T-helper 2 cell treated with Interferon-gamma antibody and Interleukin-4, amounts not matched to agents 100 ng/mL and 5 ng/mL, for 36 hours (primary cell): ENCODE data around the gene ASB15. TPM values are rescaled to one million over a fixed set of nuclear protein-coding genes. Genes with fewer than 3 reads are reported as not detected.

Experiments used
- intact Hi-C: fragments of 100-400 bp; cut with micrococcal nuclease; formaldehyde crosslinking; loops from one replicate; pipeline ENCODE4 v1.15.1; 2023
- total RNA-seq: library from RNA; stranded (reverse); gene quantifications from 2 replicates; pipeline ENCODE4 v1.2.3, GENCODE V29; 2022

The ASB15 gene
- total RNA-seq, 1 donor from 2014 or later: not detected

DNA sequence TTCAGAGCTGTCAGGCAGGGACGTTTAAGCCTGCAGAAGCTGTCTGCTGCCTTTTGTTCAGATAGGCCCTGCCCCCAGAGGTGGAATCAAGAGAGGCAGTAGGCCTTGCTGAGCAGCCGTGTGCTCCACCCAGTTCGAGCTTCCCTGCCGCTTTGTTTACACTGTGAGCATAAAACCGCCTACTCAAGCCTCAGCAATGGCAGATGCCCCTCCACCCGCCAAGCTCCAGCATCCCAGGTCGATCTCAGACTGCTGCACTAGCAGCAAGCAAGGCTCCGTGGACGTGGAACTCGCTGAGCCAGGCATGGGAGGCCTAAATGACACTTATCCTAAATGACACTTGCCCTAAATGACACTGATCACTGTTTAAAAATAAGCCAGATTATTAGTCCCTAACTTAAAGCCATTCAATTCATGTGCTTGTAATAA lies 6.8 kb upstream of the ASB15 start:
- intact Hi-C loops: no loop called here

DNA sequence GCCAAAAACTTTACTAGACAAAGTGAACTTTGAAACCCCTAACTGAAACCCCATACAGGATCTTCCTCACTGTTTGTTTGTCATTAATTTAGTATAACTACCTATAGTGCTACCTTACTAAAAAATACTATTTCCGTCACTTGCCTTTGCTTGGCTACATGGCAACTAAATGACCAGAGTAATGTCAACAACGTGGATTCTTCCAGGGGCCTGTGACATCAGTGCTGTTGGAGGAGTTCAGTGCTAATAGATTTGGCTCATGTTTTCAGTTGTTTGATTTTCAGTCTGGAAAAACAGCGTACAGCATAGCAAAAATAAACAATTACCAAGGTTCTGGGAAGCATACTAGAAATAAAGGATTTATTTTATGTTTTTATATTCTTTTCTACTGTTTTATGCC lies 3.0 kb upstream of the ASB15 start:
- intact Hi-C loops: no loop called here

DNA sequence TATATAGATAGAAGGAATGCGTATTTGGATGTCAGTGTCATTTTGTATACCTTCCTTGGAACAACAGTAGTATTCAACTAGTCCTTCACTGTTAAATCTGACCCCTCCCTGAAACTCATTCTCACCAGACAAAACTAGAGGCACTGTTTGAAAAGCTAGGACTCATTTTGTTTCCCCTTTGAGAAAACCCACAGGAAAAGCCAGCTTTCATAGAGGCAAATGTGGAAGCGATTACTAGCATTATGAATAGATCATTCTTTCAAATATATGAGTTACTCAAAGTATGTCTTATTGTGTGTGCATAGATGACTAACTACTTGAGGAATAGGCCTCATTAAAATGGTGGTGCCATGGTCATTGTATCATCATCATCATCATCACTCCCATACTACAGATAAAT lies 1.9 kb upstream of the ASB15 start:
- intact Hi-C loops: no loop called here

DNA sequence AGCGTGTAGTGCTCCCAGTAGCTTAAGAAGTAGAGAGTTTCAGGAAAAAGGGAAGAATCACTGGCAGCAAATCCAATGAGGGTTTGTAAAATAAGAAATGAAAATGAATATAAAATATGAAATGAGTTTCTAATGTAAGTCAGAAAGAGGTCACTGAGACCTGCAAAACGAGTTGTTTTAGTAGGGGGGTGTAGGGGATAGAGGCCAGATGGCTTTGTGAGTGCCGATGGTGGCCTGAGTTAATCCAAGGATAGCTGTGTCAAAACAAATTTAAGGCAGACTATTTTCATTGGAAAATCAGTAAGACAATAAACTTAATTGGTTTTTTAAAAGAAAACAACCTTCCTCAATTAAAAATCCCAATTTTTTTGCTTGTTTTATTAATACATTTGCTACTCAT lies 745 bp upstream of the ASB15 start:
- intact Hi-C loops: no loop called here

DNA sequence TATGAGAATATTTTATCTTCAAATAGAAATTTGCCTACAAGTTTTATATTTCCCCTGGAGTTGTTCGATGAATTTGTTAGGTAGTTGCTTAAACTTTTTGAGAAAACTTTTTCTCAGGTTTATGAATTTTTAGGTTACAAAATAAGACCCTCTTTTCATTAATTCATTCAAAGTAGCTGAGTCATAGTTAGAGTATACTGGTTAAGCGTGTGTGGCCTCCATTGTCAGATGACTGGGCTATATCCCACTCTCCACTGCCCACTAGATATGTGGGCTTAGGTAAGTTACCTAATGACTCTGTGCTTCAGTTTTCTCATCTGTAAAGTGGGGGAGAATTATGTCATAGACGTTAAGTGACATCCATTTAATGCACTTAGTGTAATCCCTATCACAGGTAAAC lies 1.0 kb downstream of the ASB15 start:
- intact Hi-C loops: no loop called here

DNA sequence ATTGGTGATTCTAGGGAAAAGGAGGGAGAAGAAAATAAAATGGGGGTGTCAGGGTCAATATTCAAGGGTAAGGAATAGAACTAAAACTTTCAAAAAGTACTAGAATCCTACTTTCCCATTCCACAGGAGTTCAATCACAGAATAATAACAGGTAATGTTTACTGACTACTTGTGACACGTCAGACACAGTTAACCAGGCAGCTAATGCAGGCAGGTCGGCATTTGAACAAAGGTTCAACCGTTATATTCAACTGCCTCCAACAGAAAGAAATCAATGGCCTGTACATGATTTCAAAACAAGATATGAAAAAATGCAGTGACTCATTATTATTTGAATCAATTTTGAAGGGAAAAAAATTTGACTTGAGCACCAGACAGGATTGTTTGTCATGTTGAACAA lies 3.1 kb downstream of the ASB15 start:
- intact Hi-C loops: no loop called here

DNA sequence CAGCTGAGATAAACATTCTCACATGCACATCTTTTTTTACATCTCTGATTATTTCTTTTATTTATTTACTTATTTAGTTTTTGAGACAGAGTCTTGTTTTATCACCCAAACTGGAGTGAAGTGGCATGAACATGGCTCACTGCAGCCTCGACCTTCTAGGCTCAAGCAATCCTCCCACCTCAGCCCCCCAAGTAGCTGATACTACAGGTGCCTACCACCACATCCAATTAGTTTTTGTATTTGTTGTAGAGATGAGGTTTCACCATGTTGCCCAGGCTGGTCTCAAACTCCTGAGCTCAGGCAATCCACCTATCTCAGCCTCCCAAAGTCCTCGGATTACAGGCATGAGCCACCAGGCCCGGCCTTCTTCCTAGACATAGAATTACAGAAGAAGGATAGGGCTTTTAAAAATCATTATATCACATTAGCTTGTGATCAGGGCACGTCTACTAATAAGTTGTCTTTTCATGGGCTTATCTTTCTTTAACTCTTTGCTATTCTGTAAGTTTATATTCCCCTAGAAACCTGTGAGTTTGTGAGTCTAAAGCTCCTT lies 5.9 kb downstream of the ASB15 start:
- intact Hi-C loops: no loop called here

DNA sequence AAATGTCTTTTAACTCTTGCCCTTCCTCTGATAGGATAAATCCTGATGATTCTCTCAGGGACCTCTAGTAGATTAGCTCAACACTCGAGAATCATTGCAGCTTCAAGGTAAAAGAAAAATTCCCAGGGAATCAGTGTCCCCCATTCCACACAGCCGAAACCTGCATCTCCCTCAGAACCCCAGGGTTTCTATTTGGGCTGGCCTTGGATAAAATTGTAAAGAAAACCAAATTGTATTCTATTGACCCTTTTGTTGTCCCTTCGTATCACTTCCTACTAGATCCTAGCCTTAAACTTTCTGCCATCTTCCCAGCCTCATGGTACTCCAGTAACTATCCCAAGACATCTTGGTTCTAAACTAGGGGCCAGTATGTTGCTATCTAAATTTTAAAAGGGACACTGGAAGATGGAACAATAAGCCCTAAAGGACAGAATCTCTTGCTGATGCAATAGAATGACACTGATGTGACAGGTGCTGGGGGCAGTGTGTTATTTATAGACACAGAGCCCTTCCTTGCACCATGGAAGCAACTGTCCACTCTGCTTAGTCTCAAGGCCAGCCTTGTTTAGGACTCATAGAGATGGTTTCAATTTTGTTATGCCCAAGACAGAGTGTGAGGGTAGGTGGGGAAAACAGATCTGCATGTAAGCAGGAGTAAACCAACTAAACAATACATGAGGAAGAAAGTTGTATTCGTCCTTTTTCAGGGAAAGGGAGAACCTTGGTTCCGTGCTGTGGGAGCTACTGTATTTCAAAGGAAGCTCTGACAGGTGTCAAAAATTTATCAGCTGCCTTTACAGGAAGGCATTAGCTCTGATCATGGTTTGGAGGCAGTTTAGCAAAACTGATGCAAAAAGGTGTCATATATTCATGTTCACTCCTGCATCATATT lies 7.6 kb downstream of the ASB15 start:
- intact Hi-C loops: no loop called here

DNA sequence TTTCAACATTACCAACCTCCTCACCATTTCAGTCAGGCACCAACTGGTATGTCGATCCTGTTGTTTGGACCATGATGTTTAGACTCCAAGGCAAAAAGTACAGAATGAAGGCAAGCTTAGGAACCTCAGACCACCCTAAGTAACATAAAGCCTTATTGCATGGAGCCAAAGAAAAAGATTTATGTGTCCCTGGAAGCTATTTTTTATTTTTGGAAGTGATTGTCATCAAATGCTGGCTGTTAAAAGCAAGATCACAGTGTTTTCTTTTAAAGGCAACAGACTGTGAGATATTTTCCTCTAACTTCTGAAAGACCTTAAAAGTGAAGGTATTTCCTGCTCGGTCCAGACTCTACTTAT lies 8.2 kb downstream of the ASB15 start:
- intact Hi-C loops: no loop called here

DNA sequence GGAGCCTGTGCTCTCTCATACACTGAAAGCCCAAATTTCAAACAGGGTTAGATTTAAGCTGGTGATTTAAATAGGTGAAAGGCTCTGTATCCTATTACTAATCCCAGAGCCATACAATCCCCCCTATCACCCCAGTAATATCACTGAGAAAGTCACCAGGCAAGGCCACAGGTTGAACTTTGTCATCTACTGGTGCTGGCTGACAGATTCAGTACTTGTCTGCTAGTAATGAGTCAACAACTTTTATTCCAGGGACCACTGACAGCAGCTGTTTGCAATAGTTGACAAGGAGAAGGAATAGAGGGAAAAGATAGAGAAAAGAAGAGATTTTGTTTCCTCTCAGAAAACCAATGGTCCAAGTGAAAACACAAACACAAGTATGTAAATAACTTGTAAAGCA lies 10.4 kb downstream of the ASB15 start:
- intact Hi-C loops: no loop called here

DNA sequence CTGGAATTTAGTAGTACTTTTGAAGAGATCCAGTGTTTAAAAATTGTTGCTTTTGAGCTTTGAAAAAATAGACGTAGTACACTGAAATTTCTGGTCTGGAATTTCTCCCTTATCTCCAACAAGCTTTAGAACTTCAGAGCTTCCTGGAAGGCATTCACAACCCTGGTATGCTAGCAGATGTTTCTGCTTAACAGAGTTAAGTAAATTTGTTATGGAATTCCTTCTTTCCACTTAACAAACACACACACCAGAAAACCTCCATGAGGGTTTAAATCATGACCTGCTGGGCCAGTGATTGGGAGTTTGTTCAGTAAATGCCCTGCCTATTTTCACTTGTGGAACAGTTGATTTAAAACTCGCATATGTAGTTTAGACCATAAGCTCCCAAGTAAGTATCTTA lies 13.7 kb downstream of the ASB15 start:
- intact Hi-C loops: no loop called here

DNA sequence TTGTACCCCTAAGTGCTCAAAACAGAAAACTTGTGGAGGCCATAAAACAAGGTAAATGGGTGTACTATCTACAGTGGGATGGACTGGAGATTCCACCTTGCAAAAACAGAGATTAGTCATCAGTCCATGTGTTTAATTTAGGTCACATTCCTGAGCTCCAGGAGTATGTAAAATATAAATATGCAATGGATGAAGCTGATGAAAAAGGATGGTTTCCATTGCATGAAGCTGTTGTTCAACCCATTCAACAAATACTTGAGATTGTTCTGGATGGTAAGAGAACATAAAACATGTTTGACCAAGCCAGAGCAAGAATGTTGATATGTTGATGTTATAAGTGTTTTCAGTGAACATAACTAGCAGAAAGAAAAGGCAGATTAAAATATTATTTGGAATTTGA lies 14.6 kb downstream of the ASB15 start:
- intact Hi-C loops: no loop called here

DNA sequence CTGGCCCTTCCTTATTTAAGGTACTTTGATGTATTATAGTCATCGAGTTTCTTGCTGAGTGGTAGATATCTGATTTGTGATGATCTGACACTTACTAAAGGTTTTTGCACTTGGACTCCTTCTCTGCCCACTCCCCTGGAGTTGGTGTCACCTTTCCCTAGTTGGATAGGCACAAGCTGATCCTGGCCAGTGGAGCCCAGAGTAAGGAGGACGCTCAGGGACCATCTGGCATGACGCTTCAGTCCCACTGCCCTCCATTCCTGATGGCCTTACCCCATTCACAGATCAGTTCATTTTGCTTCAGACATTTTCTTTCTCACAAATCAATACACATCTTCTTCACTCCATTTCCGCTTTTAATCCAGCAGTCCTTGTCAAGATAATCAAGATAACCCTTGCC lies 20.1 kb downstream of the ASB15 start:
- intact Hi-C loops: no loop called here

DNA sequence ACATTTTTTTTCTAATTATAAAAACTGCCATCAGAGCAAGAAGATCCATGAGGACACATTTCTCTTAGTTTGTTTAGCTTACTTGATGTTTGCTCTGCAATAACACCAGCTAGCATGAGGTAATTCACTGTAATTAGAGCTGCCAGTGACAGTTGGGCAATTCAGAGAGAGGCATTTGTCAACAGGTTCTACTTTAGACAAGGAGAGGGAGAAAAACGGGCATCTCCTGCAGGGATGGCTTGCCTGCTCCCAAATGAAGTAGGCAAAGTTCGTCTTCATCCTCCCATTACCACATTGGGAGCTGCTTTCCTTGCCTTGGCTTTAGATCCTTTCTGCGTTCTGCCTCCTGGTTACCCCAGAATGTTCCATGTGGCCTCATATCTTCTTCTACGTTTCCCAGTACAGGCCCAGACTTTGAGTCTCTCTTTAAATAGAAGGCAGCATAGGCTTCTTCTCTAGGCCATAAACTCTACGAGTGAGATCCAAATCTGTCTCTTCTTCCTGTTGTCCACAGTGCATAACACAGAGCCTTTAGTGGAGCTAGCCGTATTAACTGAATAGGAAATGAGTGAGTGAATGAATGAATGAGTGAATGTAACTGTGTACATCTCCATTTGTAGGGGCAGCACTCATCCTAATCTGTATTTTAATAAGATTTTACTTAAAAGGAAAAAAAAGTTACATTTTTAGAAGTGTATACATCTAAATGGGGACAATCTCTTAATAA lies 21.2 kb downstream of the ASB15 start:
- intact Hi-C loops: no loop called here

DNA sequence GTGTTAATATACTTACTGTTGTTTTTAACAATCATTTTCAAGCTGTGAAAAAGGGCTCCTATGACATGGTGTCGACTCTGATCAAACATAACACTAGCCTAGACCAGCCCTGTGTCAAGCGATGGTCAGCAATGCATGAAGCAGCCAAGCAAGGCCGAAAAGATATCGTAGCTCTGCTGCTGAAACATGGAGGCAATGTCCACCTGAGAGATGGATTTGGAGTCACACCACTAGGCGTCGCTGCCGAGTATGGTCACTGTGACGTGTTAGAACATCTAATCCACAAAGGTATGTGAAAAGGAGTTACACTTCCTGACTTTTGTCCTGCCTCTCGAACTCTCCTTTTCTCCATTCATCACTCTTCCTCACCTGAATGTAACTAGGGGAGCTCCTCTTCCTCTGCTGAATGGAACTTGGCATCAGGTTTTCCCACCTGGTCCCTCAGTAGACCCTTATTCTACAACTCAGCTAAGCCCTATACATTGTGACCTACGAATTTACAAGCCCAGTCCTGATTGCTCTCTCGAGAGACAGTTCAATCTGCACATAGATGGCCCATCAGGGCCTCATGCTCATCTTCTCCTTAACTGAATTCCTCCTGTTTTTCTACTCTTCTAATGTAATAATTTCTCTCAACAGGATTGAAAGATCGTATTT lies 23.0 kb downstream of the ASB15 start:
- intact Hi-C loops: loop anchor here (2.0 kb wide), 2 partner anchors 66 to 248 kb away; no protein-coding TSS in a partner anchor

DNA sequence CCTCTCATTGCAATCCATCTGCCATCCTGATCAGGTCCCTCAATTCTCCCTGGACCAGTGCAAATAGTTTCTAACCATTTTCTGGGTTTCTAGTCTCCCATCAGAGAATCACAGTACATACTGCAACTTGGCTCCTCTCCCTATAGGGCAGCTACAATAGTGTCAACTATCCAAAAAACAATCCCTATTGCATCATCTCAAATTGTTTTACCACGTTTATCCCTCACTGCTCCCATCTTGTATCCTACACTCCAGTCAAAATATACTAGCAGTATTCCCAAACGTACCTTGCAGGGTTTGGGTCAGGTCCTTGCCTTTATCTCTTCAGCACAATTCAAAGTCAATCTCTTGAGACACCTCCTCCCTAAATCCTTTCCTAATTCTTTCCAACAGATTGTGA lies 23.6 kb downstream of the ASB15 start:
- intact Hi-C loops: loop anchor here (2.0 kb wide), 2 partner anchors 66 to 248 kb away; no protein-coding TSS in a partner anchor

DNA sequence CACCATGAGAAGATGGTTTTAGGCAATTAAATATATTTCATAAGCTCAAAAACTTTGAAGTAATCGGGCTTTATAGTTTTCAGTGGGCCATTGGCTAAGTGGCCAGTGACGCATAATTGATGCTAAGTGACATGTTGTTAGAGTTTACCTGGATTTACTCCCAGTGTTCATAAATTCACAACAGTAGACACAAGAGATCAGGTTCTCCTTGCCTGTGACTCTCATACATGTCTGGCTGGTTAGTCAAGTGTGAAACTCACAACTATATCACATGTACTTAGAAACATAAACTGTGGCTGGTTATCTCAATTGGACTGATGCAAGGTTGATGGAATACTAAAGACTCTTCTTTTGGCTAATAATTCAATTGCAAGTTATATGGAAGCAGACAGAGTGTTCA lies 26.2 kb downstream of the ASB15 start:
- intact Hi-C loops: no loop called here

DNA sequence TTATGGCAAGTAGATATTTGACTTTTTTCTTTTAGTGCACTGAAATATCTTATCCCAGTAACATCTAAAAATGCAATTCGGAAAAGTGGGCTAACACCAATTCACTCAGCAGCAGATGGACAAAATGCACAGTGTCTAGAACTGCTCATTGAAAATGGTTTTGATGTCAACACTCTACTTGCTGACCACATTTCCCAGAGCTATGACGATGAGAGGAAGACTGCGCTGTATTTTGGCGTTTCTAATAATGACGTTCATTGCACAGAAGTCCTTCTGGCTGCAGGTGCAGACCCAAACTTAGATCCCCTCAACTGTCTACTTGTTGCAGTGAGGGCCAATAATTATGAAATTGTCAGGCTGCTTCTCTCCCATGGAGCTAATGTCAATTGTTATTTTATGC lies 27.2 kb downstream of the ASB15 start:
- intact Hi-C loops: no loop called here

DNA sequence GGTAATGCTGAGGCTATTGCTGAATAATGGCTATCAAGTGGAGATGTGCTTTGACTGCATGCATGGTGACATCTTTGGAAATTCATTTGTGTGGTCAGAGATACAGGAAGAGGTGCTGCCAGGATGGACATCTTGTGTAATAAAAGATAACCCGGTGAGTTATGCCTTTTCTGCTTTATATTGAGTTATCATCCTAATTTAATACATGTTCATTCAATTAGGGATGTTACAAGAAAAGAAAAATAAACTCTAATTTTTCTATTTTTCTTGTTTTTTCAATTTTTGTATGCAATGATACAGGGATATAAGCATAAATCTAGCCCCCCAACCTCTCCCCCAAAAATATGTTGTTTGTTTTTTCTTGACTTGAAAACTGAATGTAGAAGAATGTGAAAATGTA lies 27.7 kb downstream of the ASB15 start:
- intact Hi-C loops: no loop called here

DNA sequence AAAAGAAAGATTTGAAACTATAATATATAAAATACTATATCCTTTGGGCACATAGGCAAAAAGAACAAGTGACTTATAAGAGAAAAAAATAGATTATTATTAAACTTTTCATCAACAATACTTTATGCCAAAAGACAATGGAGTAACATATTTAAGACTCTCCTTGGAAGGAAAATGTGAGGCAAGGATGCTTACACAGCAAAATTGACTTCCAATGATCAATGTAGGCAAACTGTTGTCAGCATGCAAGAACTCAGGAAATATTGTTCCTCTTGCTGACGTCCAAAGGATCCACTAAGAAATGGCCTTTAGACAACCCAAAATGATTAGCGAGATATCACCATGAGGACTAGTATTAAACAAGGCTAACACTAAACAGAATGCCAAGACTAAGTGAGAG lies 31.2 kb downstream of the ASB15 start:
- intact Hi-C loops: no loop called here

DNA sequence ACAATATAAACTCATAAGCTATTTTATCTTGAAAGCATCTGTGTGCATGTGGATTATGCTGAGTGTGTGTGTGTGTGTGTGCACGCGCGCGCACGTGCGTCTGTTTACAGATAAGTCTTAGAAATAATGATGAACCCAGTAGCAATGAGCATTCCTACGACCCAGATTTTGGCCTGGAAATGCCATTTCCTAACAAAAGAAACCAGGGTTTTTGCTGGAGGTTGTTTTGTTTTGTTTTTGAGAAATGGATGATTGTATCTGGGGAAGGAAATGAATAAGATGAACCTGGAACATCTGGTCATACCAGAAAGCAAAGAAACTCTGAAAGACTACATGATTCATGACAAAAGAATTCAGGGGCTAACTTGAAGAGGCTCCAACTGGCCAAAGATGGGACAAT lies 31.9 kb downstream of the ASB15 start:
- intact Hi-C loops: no loop called here
